CD4-positive, alpha-beta T cell treated with Interleukin-21 for 1 hour (primary cell): ENCODE data around the gene SDC3.

Source experiments
- DNase-seq: peaks from one replicate; pipeline ENCODE4 v3.0.0-alpha.2; 2020

SDC3 gene

GRCh38 chr1:30887485-30888315 is 20.9 kb downstream of the SDC3 start:
- DNase-seq = no peak

- no peak for DNase-seq
These were observed 21.7 kb downstream of the SDC3 start for GRCh38 chr1:30886710-30887428.

- no peak for DNase-seq
These were observed 22.7 kb downstream of the SDC3 start for GRCh38 chr1:30885570-30886522.

- no peak for DNase-seq
These were observed 23.8 kb downstream of the SDC3 start for GRCh38 chr1:30884723-30885122.

GRCh38 chr1:30883389-30884172 is 25.0 kb downstream of the SDC3 start:
- DNase-seq = no peak

- DNase-seq = no peak
These were observed 25.7 kb downstream of the SDC3 start for GRCh38 chr1:30882678-30883388.

GRCh38 chr1:30881319-30882181 is 27.0 kb downstream of the SDC3 start:
- DNase-seq = no peak

- no peak for DNase-seq
These were observed 27.8 kb downstream of the SDC3 start for GRCh38 chr1:30880678-30881318.

GRCh38 chr1:30879940-30880677 is 28.4 kb downstream of the SDC3 start:
- DNase-seq = no peak

GRCh38 chr1:30879126-30879786 is 29.3 kb downstream of the SDC3 start:
- no peak for DNase-seq

- no peak for DNase-seq
These were observed 30.0 kb downstream of the SDC3 start for GRCh38 chr1:30878559-30878958.

- no peak for DNase-seq
These were observed 30.5 kb downstream of the SDC3 start for GRCh38 chr1:30878016-30878415.

- DNase-seq = no peak
These were observed 31.2 kb downstream of the SDC3 start for GRCh38 chr1:30877205-30877912.

GRCh38 chr1:30876451-30877204 is 31.9 kb downstream of the SDC3 start:
- no peak for DNase-seq

- no peak for DNase-seq
These were observed 32.6 kb downstream of the SDC3 start for GRCh38 chr1:30875916-30876315.

- no peak for DNase-seq
These were observed 33.4 kb downstream of the SDC3 start for GRCh38 chr1:30875197-30875596.

GRCh38 chr1:30874176-30874575 is 34.4 kb downstream of the SDC3 start:
- no peak for DNase-seq

GRCh38 chr1:30872948-30873263 is 35.7 kb downstream of the SDC3 start:
- DNase-seq = no peak
